Measurements from ENCODE around the gene MANF. TPM values are rescaled to one million over a fixed set of nuclear protein-coding genes. Genes with fewer than 3 reads are reported as not detected.

Gene MANF
- total and polyA plus RNA-seq, 2 of the 13 experiments (the other 11 are each of a cell fraction or from before 2014, with no cell fraction given): 55.4 to 269 TPM

GRCh38 chr3:51408813-51409212 lies 23.7 kb downstream of the MANF start:
- WGBS (ENCODE audit: low lambda C conversion rate): 100% methylated on average over 2 of the region's 2 CpGs
- Histone ChIP-seq H3K27ac (ENCODE audit: extremely low read length, insufficient read depth, low read length) (no peak overlapping the region), H3K9ac (ENCODE audit: insufficient read depth, low read depth, low read length) (no peak overlapping the region), H3K9me3 (ENCODE audit: low read length) (no peaks in the 10 kb centered on the region), H3K4me3 (replicated peaks in 1 of 3; ENCODE audit: insufficient read depth in 1 of 3, low read depth in 2 of 3, low read length in 3 of 3) (no peak overlapping the region), H3K36me3 (replicated peaks in 1 of 2; ENCODE audit: control insufficient read depth in 1 of 2, insufficient read depth in 2 of 2, low read length in 2 of 2) (peaks cover 21 to 67% of the 10 kb centered on the region in 2 experiments), H3K79me2 (ENCODE audit: insufficient read depth, low read length) (no peaks in the 10 kb centered on the region), H3K27me3 (ENCODE audit: control insufficient read depth in 1 of 2, insufficient read depth in 2 of 2, low read length in 2 of 2) (no peaks in the 10 kb centered on the region; a peak in 1 of 5 replicates), H3K4me2 (ENCODE audit: low read depth, low read length) (no peak overlapping the region), H2AFZ (ENCODE audit: low read length) (no peak overlapping the region), H4K20me1 (ENCODE audit: insufficient read depth, low read length) (no peaks in the 10 kb centered on the region), H3K4me1 (ENCODE audit: insufficient read depth, low read length) (no peaks in the 10 kb centered on the region)
- no TSS peak for BruUV-seq (replicated peaks)
- no peak for DNase-seq (ENCODE audit: low spot score)
- FAIRE-seq: no peak
- ChIA-PET CTCF (ENCODE audit: low intra/inter-chr PET ratio, low total read pairs) (no interaction called here), POLR2A (no interaction called here)
- no peak for TF ChIP-seq ZNF513 (CRISPR knock-in tag; conservative IDR thresholded peaks at IDR 0.05)
- TF ChIP-seq TMF1 (CRISPR knock-in tag; IDR thresholded peaks at IDR 0.05; ENCODE audit: low read depth): no peak
- no peak for TF ChIP-seq HOXD1 (CRISPR knock-in tag; IDR thresholded peaks at IDR 0.05)
- no peak for TF ChIP-seq FOSL2 (CRISPR knock-in tag; IDR thresholded peaks at IDR 0.05)
- TF ChIP-seq ZBTB39 (CRISPR knock-in tag; IDR thresholded peaks at IDR 0.05): no peak
- TF ChIP-seq KLF15 (CRISPR knock-in tag; IDR thresholded peaks at IDR 0.05; ENCODE audit: borderline replicate concordance): no peak
- no peak for TF ChIP-seq SPEN (CRISPR knock-in tag; IDR thresholded peaks at IDR 0.05; ENCODE audit: low read depth)
- no peak for TF ChIP-seq MAZ (IDR thresholded peaks at IDR 0.05; ENCODE audit: borderline replicate concordance, low read depth, low read length)
- no peak for TF ChIP-seq MAZ (CRISPR knock-in tag; IDR thresholded peaks at IDR 0.05; ENCODE audit: low read depth)
- TF ChIP-seq ZNF577 (CRISPR knock-in tag; IDR thresholded peaks at IDR 0.05; ENCODE audit: borderline replicate concordance, low read depth): no peak
- TF ChIP-seq NCOR1 (IDR thresholded peaks at IDR 0.05; ENCODE audit: borderline replicate concordance, low read length): no peak
- no peak for TF ChIP-seq ZNF180 (CRISPR knock-in tag; IDR thresholded peaks at IDR 0.05; ENCODE audit: borderline replicate concordance, low read depth)
- no peak for TF ChIP-seq MBD4 (IDR thresholded peaks at IDR 0.05; ENCODE audit: borderline replicate concordance, low read length)
- no peak for TF ChIP-seq TRIM24 (CRISPR knock-in tag; IDR thresholded peaks at IDR 0.05)
- no peak for TF ChIP-seq ZNF230 (CRISPR knock-in tag; IDR thresholded peaks at IDR 0.05)
- in situ Hi-C loops (cut with HindIII; ENCODE audit: extremely low pct_ligation_motif_present, low pct_unique_long_range_greater_than_20kb) (no loop called here), intact Hi-C loops (cut with micrococcal nuclease; ENCODE audit: unreplicated experiment) (no loop called here)
- ATAC-seq: no peak

All from HepG2 (cell line).